Smooth muscle cell of the pulmonary artery (primary cell): Measurements from ENCODE around the gene GPR15. TPM values are rescaled to one million over a fixed set of nuclear protein-coding genes. Genes with fewer than 3 reads are reported as not detected.

Source experiments
- total RNA-seq: library from RNA; depleted of rRNA; stranded (reverse); fragments of >200 nt; gene quantifications from 2 replicates; pipeline ENCODE4 v1.2.3, GENCODE V29; 2014

The GPR15 gene
- total RNA-seq, result not detected in 2 replicates

DNA sequence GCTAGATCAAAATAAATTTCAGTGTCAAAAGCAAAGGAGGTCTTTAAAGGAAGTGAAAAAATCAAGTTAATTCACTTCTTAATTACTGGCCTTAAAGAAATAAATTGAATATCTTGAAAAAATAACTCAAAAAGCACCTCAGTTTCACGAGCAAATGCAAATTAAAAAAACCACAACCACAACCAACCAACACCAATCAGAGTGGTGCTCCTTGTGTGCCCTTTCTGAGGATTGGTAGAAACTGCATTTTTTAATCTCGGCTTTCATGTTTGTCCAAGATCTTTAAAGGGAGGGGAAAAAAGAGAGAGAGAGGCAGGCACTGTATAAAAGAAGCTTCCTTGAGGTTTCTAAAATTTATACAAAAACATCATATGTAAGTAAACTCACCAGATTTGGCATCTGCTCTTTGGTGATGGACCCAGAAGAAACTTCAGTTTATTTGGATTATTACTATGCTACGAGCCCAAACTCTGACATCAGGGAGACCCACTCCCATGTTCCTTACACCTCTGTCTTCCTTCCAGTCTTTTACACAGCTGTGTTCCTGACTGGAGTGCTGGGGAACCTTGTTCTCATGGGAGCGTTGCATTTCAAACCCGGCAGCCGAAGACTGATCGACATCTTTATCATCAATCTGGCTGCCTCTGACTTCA, at the start of gene GPR15:
Gene GPR15, plus strand, starts transcription at position 357 of the 653 bp plus-strand sequence. Its CDS starts 56 bp downstream, at position 413.

DNA sequence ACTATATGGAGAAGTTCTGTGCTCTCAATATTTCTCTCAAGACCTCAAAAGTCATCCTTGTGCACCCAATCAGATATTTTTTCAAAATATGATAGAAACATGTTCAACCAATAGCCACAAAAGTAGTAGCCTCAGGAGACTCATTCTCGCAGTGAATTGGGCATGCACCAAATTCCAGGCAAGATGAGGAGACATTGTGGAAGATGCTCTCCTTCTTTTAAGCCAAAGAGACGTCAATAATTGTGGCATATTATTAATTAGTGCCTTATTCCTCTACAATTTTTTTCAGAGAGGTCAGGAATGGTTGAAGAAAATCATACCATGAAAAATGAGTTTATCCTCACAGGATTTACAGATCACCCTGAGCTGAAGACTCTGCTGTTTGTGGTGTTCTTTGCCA, 34.4 kb upstream of the GPR15 start, which contains the start of gene OR5K2:
Gene OR5K2, plus strand, starts transcription at position 301 of the 400 bp plus-strand sequence. Its CDS starts 0 bp downstream, at position 301.

DNA sequence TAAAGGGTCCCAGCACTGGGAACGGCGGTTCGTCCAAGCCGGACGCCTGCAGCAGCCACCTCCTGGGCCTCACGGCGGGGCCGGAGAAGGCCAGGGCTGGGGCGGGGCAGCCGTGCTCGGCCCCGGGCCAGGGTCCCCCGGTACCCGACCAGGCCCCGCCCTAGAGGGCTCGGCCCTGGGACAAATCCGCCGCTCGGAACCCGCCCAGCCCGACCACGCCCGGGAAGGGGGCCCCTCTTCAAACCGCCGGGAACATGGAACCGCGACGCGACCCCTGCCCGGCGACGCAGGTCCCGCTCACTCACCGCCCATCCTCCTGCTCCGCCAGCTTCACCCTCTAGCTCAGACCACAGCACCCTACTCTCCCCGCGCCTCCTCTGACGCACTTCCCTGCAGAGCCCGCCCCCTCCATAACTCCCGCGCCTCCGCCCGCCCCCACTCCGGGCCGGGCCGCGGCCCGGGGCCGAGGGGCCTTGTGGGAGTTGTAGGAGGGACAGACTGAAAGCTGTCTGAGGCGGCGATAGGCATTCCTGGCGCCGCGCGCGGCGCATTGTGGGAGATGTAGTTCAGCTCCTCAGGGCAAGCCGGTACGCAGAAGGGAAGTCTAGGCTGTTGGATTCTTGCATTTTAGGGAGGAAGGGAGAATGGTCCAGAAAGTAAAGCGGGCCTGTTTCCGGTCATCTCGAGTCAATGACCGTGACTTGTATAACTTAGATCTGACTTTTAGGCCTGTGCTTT, 9.1 kb upstream of the GPR15 start, which contains the start of gene CLDND1:
Gene CLDND1, minus strand, starts transcription at position 359 of the 738 bp plus-strand sequence. CDS start 1,478 bp downstream, outside the sequence.

Other genes with a start within 250 kb of the GPR15 start
- gene OR5H2, start 249.5 kb upstream of the GPR15 start, total RNA-seq, result not detected in 2 replicates
- gene OR5K4, start 178.1 kb upstream of the GPR15 start, total RNA-seq, result not detected in 2 replicates
- gene OR5K3, start 141.3 kb upstream of the GPR15 start, total RNA-seq, result not detected in 2 replicates
- gene OR5K1, start 68.8 kb upstream of the GPR15 start, total RNA-seq, result not detected in 2 replicates
- not detected in 2 replicates for gene OR5K2, start 34.3 kb upstream of the GPR15 start, total RNA-seq
- 94.2 and 112 TPM in 2 replicates for gene CLDND1, start 9.1 kb upstream of the GPR15 start, total RNA-seq
- 39.6 and 43.1 TPM in 2 replicates for gene CPOX, start 61.6 kb downstream of the GPR15 start, total RNA-seq
- 6.4 and 19.9 TPM in 2 replicates for gene ST3GAL6, start 231.4 kb downstream of the GPR15 start, total RNA-seq